T-cell (primary cell): ENCODE data around the gene SCRG1. TPM values are rescaled to one million over a fixed set of nuclear protein-coding genes. Genes with fewer than 3 reads are reported as not detected.

ENCODE experiments used
- ATAC-seq, 4 experiments: fragments of 200-7000 bp in 3 of 4; fragments of 150-1000 bp in 1 of 4; cut with Tn5 transposase; replicated peaks in 1 of 4; 1 replicate in 3 of 4; 2 replicates in 1 of 4; pipeline ENCODE4 v1.10.0; 2021; ENCODE audit warnings: moderate library complexity in 3 of 4, mild to moderate bottlenecking in 2 of 4, moderate number of reproducible peaks in 1 of 4
- CTCF ChIA-PET, 2 donors: fragments of 300-600 bp; sonication (Branson Sonifier 250); formaldehyde crosslinking; loops; one replicate each; lab custom pipeline; 2022; ENCODE audit warnings: antibody characterized with exemption in 2 of 2; lab: Charles Lee
- POLR2A ChIA-PET, 2 donors: fragments of 300-600 bp; sonication (Branson Sonifier 250); formaldehyde crosslinking; loops; one replicate each; lab custom pipeline; 2022; ENCODE audit warnings: antibody characterized with exemption in 2 of 2; lab: Charles Lee
- DNase-seq, 35 experiments: peaks; one replicate each; pipeline versions ENCODE4 v3.0.0 to v3.0.0-alpha.2; 2013 to 2023
- H3K27ac ChIP-seq: one replicate; pipeline ENCODE4 v1.5.1; 2013; ENCODE audit warnings: low read length
- H3K27me3 ChIP-seq, 2 experiments: replicated peaks in 1 of 2; 1 replicate in 1 of 2; 2 replicates in 1 of 2; pipeline versions ENCODE4 v1.6.1 to v1.7.0; 2013; ENCODE audit warnings: low read length in 1 of 2, mixed read lengths in 1 of 2; ENCODE audit not compliant: control insufficient read depth in 2 of 2, insufficient read depth in 2 of 2; ENCODE audit errors: extremely low read depth in 1 of 2
- H3K36me3 ChIP-seq, 2 donors: 1 replicate in 1 of 2; 2 replicates in 1 of 2; pipeline versions ENCODE4 v1.6.1 to v1.7.0; 2013; ENCODE audit warnings: low read length in 1 of 2; ENCODE audit not compliant: control insufficient read depth in 2 of 2, insufficient read depth in 1 of 2; ENCODE audit errors: extremely low read depth in 1 of 2
- H3K4me1 ChIP-seq, 2 experiments: 1 replicate in 1 of 2; 2 replicates in 1 of 2; pipeline versions ENCODE4 v1.6.1 to v1.7.0; 2013; ENCODE audit warnings: low read length in 2 of 2, mixed read lengths in 1 of 2; ENCODE audit not compliant: insufficient read depth in 2 of 2, control insufficient read depth in 1 of 2; ENCODE audit errors: extremely low read depth in 1 of 2
- H3K4me3 ChIP-seq, 2 donors: 1 replicate in 1 of 2; 2 replicates in 1 of 2; pipeline versions ENCODE4 v1.5.1 to v1.7.0; 2013; ENCODE audit warnings: mild to moderate bottlenecking in 2 of 2, low read length in 1 of 2, moderate library complexity in 1 of 2; ENCODE audit not compliant: control insufficient read depth in 1 of 2; ENCODE audit errors: extremely low read depth in 1 of 2
- H3K9me3 ChIP-seq: 2 replicates; pipeline ENCODE4 v1.7.0; 2013
- H3K27ac Mint-ChIP-seq, 2 donors: one replicate each; pipeline ENCODE4 v1.8.0; 2020 to 2021; ENCODE audit warnings: mild to moderate bottlenecking in 2 of 2, mixed read lengths in 2 of 2
- H3K27me3 Mint-ChIP-seq, 2 donors: one replicate each; pipeline ENCODE4 v1.8.0; 2021 to 2022; ENCODE audit warnings: mixed read lengths in 2 of 2
- H3K36me3 Mint-ChIP-seq: one replicate; pipeline ENCODE4 v1.8.0; 2021; ENCODE audit warnings: mixed read lengths
- H3K4me1 Mint-ChIP-seq, 3 donors: one replicate each; pipeline ENCODE4 v1.8.0; 2020 to 2022; ENCODE audit warnings: mixed read lengths in 3 of 3, mild to moderate bottlenecking in 1 of 3
- H3K4me3 Mint-ChIP-seq, 3 donors: one replicate each; pipeline ENCODE4 v1.8.0; 2020 to 2022; ENCODE audit warnings: mild to moderate bottlenecking in 3 of 3, mixed read lengths in 3 of 3, moderate library complexity in 3 of 3
- H3K9me3 Mint-ChIP-seq, 3 donors: one replicate each; pipeline ENCODE4 v1.8.0; 2020 to 2022; ENCODE audit warnings: mixed read lengths in 3 of 3
- WGBS: methylation state at CpG from one replicate; pipeline ENCODE4 v1.1.5; 2013; ENCODE audit warnings: missing lambda C conversion rate; ENCODE audit not compliant: insufficient coverage; 5-methylcytosine and 5-hydroxymethylcytosine counted together
- total RNA-seq, 35 experiments: library from RNA in 6 of 35; stranded (reverse) in 6 of 35; fragments of 120-200 nt in 1 of 35; gene quantifications; one replicate each; pipeline versions ENCODE4 v1.2.1 to v1.2.4 and lab custom pipeline; 2013 to 2026

The SCRG1 gene
- total RNA-seq, 5 donors from 2014 or later (not counting 1 experiment from before 2014, with no cell fraction given) = not detected

DNA sequence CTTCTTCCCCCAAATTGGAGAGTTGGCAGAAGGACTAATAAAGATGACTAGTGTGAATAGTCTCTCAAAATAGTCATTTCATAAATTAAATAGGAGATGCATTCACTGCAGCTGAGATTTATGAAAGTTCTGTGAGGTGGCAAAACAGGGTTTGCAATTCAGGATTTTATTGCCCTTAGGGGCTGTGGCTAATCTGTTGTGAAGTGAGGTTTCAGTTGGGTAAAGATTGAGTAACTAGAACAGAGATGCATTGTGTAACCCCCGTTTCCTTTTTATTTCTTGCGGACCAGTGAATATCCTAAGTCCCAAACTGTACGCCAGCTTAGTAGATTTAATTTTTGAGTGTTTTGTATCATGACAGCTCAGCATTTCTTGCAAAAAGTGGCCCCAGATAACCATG, 16.2 kb upstream of the SCRG1 start:
- Histone ChIP-seq H3K27me3 (no peaks in the 10 kb centered on the region), H3K9me3 (no peaks in the 10 kb centered on the region), H3K4me1 (no peaks in the 10 kb centered on the region), H3K4me3 (no peak overlapping the region), H3K27ac (no peak overlapping the region), H3K36me3 (no peaks in the 10 kb centered on the region)
- no peak for DNase-seq
- no peaks in the 10 kb centered on the region for H3K4me1 Mint-ChIP-seq
- no peaks in the 10 kb centered on the region for H3K27me3 Mint-ChIP-seq
- ChIA-PET CTCF (interaction anchor here (0.5 to 4.6 kb wide), 5 partner anchors 44 to 102 kb away, joined by 3 to 35 read pairs (median 4); partner anchors contain the start of gene SAP30 (in 1 of the 2)), POLR2A (no interaction called here)
- H3K36me3 Mint-ChIP-seq = no peaks in the 10 kb centered on the region
- H3K9me3 Mint-ChIP-seq = no peaks in the 10 kb centered on the region
- ATAC-seq = no peak
- no peak overlapping the region for H3K27ac Mint-ChIP-seq
- 76% methylated on average over 2 of the region's 3 CpGs for WGBS
- no peak overlapping the region for H3K4me3 Mint-ChIP-seq

DNA sequence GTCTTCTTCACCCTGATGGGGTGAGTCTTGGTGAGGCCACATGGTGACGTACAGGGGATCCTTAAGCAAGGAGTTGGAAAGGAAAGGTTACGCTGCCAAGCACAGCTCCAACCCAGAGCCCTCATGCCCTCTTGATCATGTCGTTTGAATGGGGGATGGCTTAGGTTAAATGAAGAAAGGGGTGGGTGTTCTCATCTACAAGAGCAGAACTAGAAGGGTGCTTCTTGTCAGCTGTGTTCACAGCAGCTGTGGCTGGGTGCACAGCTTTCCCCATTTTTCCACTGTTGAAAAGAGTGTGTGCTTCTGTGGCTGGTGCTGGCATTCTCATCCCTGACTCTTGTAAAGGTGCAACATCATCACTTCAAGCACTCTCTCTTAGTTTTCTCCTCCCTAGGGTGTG, 15.5 kb upstream of the SCRG1 start:
- Histone ChIP-seq H3K4me3 (no peak overlapping the region), H3K4me1 (no peaks in the 10 kb centered on the region), H3K27me3 (no peaks in the 10 kb centered on the region), H3K36me3 (no peaks in the 10 kb centered on the region), H3K27ac (no peak overlapping the region), H3K9me3 (no peaks in the 10 kb centered on the region)
- no peak for DNase-seq
- ATAC-seq = no peak
- no peak overlapping the region for H3K27ac Mint-ChIP-seq
- H3K4me1 Mint-ChIP-seq = no peaks in the 10 kb centered on the region
- no peaks in the 10 kb centered on the region for H3K9me3 Mint-ChIP-seq
- 74% methylated on average over 3 of the region's 3 CpGs for whole genome bisulfite sequencing
- no peaks in the 10 kb centered on the region for H3K36me3 Mint-ChIP-seq
- ChIA-PET POLR2A (no interaction called here), CTCF (interaction anchor here (0.6 to 4.6 kb wide), 10 partner anchors 13 to 113 kb away, joined by 3 to 35 read pairs (median 5); no protein-coding TSS in a partner anchor)
- H3K27me3 Mint-ChIP-seq = no peaks in the 10 kb centered on the region
- no peak overlapping the region for H3K4me3 Mint-ChIP-seq

DNA sequence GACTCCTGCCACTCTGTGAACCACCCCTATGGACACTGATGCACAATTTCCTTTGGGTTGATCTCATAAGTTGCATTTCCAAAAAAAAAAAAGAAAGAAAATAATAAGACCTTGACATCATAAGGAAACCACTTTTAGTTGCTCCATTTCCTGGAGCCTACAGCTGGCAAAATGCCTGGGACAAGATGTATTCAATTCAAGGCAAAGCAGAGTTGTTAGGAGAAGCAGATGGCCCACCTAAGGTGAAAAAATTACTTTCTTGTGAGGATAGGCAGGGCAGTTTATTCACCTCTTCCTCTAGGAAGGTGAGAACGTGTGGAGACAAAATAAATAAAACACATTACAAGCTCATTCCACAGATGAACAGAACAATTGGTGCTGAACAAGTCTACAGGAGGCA, 14.1 kb upstream of the SCRG1 start:
- H3K4me1 Mint-ChIP-seq = no peaks in the 10 kb centered on the region
- ChIA-PET CTCF (interaction anchor here (0.6 to 3.2 kb wide), 11 partner anchors 7 to 399 kb away, joined by 3 to 15 read pairs (median 4); partner anchors contain the start of gene SCRG1 (in 1 of the 2)), POLR2A (interaction anchor here in 1 of 2 donors (0.6 kb wide), 1 partner anchor 8 kb away, joined by 4 read pairs; no protein-coding TSS in a partner anchor)

DNA sequence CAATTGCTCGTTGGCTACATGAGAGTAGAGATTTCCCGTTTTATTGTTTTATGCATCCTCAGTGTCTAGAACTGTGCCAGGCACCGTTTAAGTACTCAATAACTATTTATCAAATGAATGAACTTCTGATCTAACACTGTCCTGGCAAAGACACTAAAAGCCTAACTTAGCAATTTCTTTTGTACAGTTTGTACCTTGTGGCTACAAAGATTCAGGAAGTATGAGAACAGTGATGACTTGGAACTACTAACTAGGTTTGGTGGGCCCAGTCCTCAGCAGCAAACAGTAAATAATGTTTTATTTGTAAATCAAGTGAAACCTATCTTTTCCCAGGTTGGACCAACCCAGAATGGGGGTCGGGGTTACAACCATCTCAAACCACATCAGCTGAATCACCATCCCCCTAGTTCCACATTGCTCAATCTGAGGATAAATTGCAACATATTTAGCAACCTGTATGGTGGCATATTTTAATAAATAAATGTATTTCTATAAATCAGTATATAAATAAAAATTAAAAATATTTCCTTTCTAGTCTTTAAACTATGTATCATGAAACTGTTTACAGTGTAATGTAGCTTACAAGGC, 12.3 kb upstream of the SCRG1 start:
- no CpG with 5 or more reads among the region's 4 CpGs for WGBS
- Histone ChIP-seq H3K27me3 (no peaks in the 10 kb centered on the region), H3K36me3 (no peaks in the 10 kb centered on the region), H3K27ac (no peak overlapping the region), H3K9me3 (no peaks in the 10 kb centered on the region), H3K4me1 (no peaks in the 10 kb centered on the region), H3K4me3 (no peak overlapping the region)
- Mint-ChIP-seq H3K36me3 (no peaks in the 10 kb centered on the region), H3K4me1 (no peaks in the 10 kb centered on the region), H3K27me3 (no peaks in the 10 kb centered on the region), H3K27ac (no peak overlapping the region), H3K9me3 (no peaks in the 10 kb centered on the region), H3K4me3 (no peak overlapping the region)
- ChIA-PET CTCF (interaction anchor here (1.2 to 3.2 kb wide), 7 partner anchors 9 to 397 kb away, joined by 3 to 15 read pairs (median 8); no protein-coding TSS in a partner anchor), POLR2A (no interaction called here)
- DNase-seq = no peak
- no peak for ATAC-seq

More for the DNA sequence above, 14.1 kb upstream of the SCRG1 start:
- H3K4me1 ChIP-seq = no peaks in the 10 kb centered on the region
- no peaks in the 10 kb centered on the region for H3K27me3 ChIP-seq
- no peak overlapping the region for H3K27ac Mint-ChIP-seq
- no peaks in the 10 kb centered on the region for H3K9me3 Mint-ChIP-seq
- no peaks in the 10 kb centered on the region for H3K36me3 ChIP-seq
- WGBS = no CpG with 5 or more reads among the region's 1 CpG
- DNase-seq (no peak), ATAC-seq (no peak)
- H3K4me3 Mint-ChIP-seq = no peak overlapping the region
- H3K4me3 ChIP-seq = no peak overlapping the region
- no peaks in the 10 kb centered on the region for H3K9me3 ChIP-seq
- no peaks in the 10 kb centered on the region for H3K36me3 Mint-ChIP-seq
- H3K27ac ChIP-seq = no peak overlapping the region
- H3K27me3 Mint-ChIP-seq = no peaks in the 10 kb centered on the region

DNA sequence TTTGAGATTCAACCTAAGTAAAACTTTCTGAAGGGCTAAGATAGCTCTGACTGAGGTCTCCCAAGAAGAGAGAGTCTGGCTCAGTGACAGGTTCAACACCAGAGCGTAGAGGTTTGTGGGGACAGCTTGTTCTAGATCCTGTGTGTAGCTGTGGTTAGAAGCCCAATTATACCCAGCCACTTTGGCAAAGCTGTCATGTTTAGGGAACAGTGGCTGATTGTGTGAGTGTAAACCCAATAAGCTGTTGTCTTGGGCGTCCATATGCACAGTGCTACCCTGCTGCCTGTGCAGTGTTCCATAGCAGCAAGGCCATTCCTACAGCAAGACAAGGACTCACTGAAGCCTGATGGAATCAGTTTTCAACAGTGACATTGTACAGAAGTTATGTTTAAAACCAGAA, 11.2 kb upstream of the SCRG1 start:
- ATAC-seq (no peak), DNase-seq (no peak)
- Mint-ChIP-seq H3K4me3 (no peak overlapping the region), H3K36me3 (no peaks in the 10 kb centered on the region), H3K27ac (no peak overlapping the region), H3K27me3 (no peaks in the 10 kb centered on the region), H3K9me3 (no peaks in the 10 kb centered on the region), H3K4me1 (no peaks in the 10 kb centered on the region)
- Histone ChIP-seq H3K9me3 (no peaks in the 10 kb centered on the region), H3K27ac (no peak overlapping the region), H3K27me3 (no peaks in the 10 kb centered on the region), H3K4me3 (no peak overlapping the region), H3K4me1 (no peaks in the 10 kb centered on the region), H3K36me3 (no peaks in the 10 kb centered on the region)
- 40% methylated on average over 2 of the region's 2 CpGs for WGBS
- ChIA-PET POLR2A (no interaction called here), CTCF (interaction anchor here in 1 of 2 donors (0.6 to 1.7 kb wide), 3 partner anchors 10 to 91 kb away, joined by 3 to 8 read pairs (median 3); no protein-coding TSS in a partner anchor)

DNA sequence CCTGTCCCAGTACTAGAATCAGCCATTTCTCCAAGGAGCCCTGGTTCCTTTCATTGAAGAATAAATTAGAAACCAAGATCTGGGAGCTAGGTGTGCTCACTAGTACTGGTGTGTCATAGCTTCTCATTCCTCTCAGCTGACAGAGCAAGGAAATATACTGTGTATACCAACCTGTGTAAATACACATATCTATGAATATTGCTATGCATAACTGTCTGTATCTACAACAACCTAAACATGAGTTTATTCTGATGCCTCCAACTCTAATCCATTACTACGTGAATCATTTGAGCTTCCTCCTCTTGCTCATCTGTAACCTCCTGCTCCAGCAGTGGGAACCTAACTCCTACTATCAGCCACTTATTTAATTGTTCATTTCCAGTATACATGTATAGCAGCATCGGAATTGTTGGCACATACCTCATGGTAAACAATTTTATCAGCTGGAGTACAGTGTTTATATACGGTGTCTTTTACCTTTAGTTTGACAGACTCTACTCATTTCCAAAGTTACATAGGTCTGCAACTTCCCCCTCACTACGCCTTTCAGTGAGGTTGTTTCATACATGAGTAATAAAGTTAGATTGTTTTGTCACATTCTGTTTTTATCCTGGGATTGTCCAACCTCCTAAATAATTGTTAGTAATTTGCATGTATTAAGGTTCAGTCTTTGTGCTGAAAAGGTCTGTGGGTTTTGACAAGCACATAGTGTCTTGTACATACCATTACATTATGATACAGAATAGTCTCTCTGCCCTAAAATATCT, 7.1 kb upstream of the SCRG1 start:
- Mint-ChIP-seq H3K27ac (no peak overlapping the region), H3K36me3 (no peaks in the 10 kb centered on the region), H3K27me3 (no peaks in the 10 kb centered on the region), H3K4me3 (no peak overlapping the region), H3K9me3 (no peaks in the 10 kb centered on the region), H3K4me1 (no peaks in the 10 kb centered on the region)
- ChIA-PET POLR2A (interaction anchor here in 1 of 2 donors (0.6 kb wide), 1 partner anchor 378 kb away, joined by 3 read pairs; no protein-coding TSS in a partner anchor), CTCF (interaction anchor here (0.9 to 1.5 kb wide), 3 partner anchors 87 to 392 kb away, joined by 4 to 9 read pairs (median 4); no protein-coding TSS in a partner anchor)
- Histone ChIP-seq H3K4me3 (no peak overlapping the region), H3K36me3 (no peaks in the 10 kb centered on the region), H3K4me1 (no peaks in the 10 kb centered on the region), H3K27ac (no peak overlapping the region), H3K27me3 (no peaks in the 10 kb centered on the region), H3K9me3 (no peaks in the 10 kb centered on the region)
- DNase-seq = no peak
- 80% methylated on average over 1 of the region's 4 CpGs for WGBS
- no peak for ATAC-seq
